HG02642 (cell line): Measurements from ENCODE around the gene CHRNA3.
"Not testable (repeated sequence)": the region's sequence is repeated elsewhere in the genome, so short reads cannot be mapped to it uniquely, and the experiment has no call there.

Source experiments
- ATAC-seq: cut with Tn5 transposase; IDR thresholded peaks from one replicate; pipeline ENCODE4 v1.9.1; 2021; ENCODE audit warnings: mild to moderate bottlenecking; ENCODE audit not compliant: unreplicated experiment, poor library complexity

CHRNA3 gene

GRCh38 chr15:78565951-78566774 lies 54.6 kb downstream of the CHRNA3 start:
- ATAC-seq, result peak; percentile 12

GRCh38 chr15:78565097-78565950 lies 55.5 kb downstream of the CHRNA3 start, which contains the start of gene CHRNA5:
Gene CHRNA5 (plus strand): TSS chr15:78565520. CDS start chr15:78565720, 200 bp downstream.
- ATAC-seq, result peak; percentile 87

GRCh38 chr15:78564743-78565096 lies 56.1 kb downstream of the CHRNA3 start:
- peak; percentile 10 for ATAC-seq

DNA sequence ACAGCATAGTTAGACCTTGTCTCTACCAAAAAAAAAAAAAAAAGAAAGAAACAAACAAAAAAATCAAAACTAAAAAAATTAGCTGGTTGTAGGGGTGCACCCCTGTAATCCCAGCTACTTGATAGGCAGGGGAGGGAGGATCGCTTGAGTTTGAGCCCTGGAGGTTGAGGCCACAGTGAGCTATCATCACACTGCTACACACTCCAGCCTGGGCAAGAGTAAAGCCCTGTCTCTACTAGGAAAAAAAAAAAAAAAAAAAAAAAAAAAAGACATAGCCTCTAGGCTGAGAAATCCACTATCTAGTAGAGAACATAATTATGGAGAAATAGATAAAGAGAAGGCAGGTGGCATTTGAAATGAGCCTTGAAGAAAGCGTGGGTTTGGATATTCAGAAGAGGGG lies 57.7 kb downstream of the CHRNA3 start:
- ATAC-seq, result no peak

- no peak for ATAC-seq
Observed at GRCh38 chr15:78561490-78561889, 59.3 kb downstream of the CHRNA3 start.

DNA sequence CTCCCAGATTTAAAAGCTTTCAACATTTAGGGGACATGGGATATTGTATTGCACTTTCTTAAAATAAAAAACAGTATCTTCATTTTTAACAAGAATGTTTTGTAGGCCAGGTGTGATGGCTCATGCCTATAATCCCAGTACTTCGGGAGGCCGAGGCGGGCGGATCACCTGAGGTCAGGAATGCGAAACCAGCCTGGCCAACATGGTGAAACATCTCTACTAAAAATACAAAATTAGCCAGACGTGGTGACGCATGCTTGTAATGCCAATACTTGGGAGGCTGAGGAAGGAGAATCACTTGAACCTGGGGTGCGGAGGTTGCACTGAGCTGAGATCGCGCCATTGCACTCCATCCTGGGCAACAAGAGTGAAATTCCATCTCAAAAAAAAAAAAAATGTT lies 60.6 kb downstream of the CHRNA3 start:
- ATAC-seq, result not testable (repeated sequence)

- ATAC-seq, result no peak
Observed at GRCh38 chr15:78552597-78552996, 68.2 kb downstream of the CHRNA3 start.

- ATAC-seq, result no peak
Observed at GRCh38 chr15:78551902-78552301, 68.9 kb downstream of the CHRNA3 start.

DNA sequence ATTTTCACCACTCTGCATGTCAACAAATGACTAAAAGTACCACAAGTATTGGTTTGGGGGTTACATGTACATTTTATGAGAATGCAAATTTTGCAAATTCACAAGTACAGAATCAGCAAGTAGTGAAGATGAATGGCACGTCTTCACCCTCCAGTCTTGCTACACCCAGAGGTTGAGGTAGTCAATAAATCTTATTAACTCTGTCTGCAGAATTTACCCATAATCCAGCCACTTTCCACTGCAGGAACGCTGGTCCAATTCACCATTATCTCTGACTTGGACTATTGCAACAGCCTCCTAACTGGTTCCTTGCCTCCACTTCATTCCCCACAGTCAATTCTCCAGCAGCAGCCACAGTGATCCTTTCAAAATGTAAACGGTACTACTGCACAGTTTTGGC lies 70.0 kb downstream of the CHRNA3 start:
- no peak for ATAC-seq

- ATAC-seq, result no peak
Observed at GRCh38 chr15:78550194-78550593, 70.6 kb downstream of the CHRNA3 start.
